PC-9 (cell line): ENCODE data around the gene TMEM238. TPM values are rescaled to one million over a fixed set of nuclear protein-coding genes. Genes with fewer than 3 reads are reported as not detected.

Experiments
- BruUV-seq: library from RNA; stranded (reverse); fragments of 400-500 nt; replicated peaks from 2 replicates; lab custom pipeline; 2021; lab: Mats Ljungman, UMichigan
- CTCF ChIA-PET: fragments of 300-600 bp; sonication (Branson Sonifier 250); formaldehyde crosslinking; loops from one replicate; lab custom pipeline; 2022; ENCODE audit warnings: antibody characterized with exemption; lab: Charles Lee
- POLR2A ChIA-PET: fragments of 300-600 bp; sonication (Branson Sonifier 250); formaldehyde crosslinking; loops from one replicate; lab custom pipeline; 2022; ENCODE audit warnings: antibody characterized with exemption; ENCODE audit not compliant: unreplicated experiment; lab: Charles Lee
- DNase-seq, 2 experiments: peaks; one replicate each; pipeline versions ENCODE4 v3.0.0 to v3.0.0-alpha.2; 2015 to 2022; ENCODE audit warnings: mixed read lengths in 1 of 2
- H2AFZ ChIP-seq: fragments of 200-600 bp; sonication (generic); 2 replicates; pipeline ENCODE4 v1.8.1; 2017; ENCODE audit warnings: antibody characterized with exemption
- H3F3A ChIP-seq: fragments of 200-600 bp; sonication (generic); 2 replicates; pipeline ENCODE4 v1.8.1; 2017; ENCODE audit warnings: antibody characterized with exemption, mild to moderate bottlenecking, low read depth; ENCODE audit not compliant: insufficient read depth
- H3K27ac ChIP-seq: fragments of 200-600 bp; sonication (generic); 2 replicates; pipeline ENCODE4 v1.6.1; 2016; ENCODE audit warnings: mixed run types
- H3K27me3 ChIP-seq: fragments of 200-600 bp; sonication (generic); 2 replicates; pipeline ENCODE4 v1.6.1; 2016; ENCODE audit warnings: low read depth, mixed run types; ENCODE audit not compliant: insufficient read depth
- H3K36me3 ChIP-seq: fragments of 200-600 bp; sonication (generic); 2 replicates; pipeline ENCODE4 v1.6.1; 2016; ENCODE audit warnings: low read depth, mixed run types
- H3K4me1 ChIP-seq: fragments of 200-600 bp; sonication (generic); replicated peaks from 2 replicates; pipeline ENCODE4 v1.6.1; 2016; ENCODE audit warnings: mixed run types; ENCODE audit not compliant: insufficient read depth
- H3K4me2 ChIP-seq: fragments of 200-600 bp; sonication (generic); 2 replicates; pipeline ENCODE4 v1.6.1; 2017; ENCODE audit warnings: mixed run types
- H3K4me3 ChIP-seq: fragments of 200-600 bp; sonication (generic); 2 replicates; pipeline ENCODE4 v1.6.1; 2016; ENCODE audit warnings: mixed run types
- H3K79me2 ChIP-seq: fragments of 200-600 bp; sonication (generic); 2 replicates; pipeline ENCODE4 v1.6.1; 2017; ENCODE audit warnings: low read depth, mixed run types
- H3K9me2 ChIP-seq: fragments of 200-600 bp; sonication (generic); 2 replicates; pipeline ENCODE4 v1.8.1; 2017; ENCODE audit warnings: mild to moderate bottlenecking; ENCODE audit not compliant: insufficient read depth
- H3K9me3 ChIP-seq: fragments of 200-600 bp; sonication (generic); 2 replicates; pipeline ENCODE4 v1.8.1; 2016; ENCODE audit warnings: low read depth; ENCODE audit not compliant: insufficient read depth
- H4K20me1 ChIP-seq: fragments of 200-600 bp; sonication (generic); 2 replicates; pipeline ENCODE4 v1.8.1; 2017; ENCODE audit not compliant: insufficient read depth
- CTCF ChIP-seq: fragments of 200-600 bp; sonication (generic); conservative IDR thresholded peaks from 2 replicates; pipeline ENCODE4 v1.6.1; 2017; ENCODE audit warnings: mixed run types, antibody characterized with exemption, mild to moderate bottlenecking, moderate library complexity
- EZH2 ChIP-seq: fragments of 200-600 bp; sonication (generic); IDR thresholded peaks from 2 replicates; pipeline ENCODE4 v1.8.0; 2017; ENCODE audit warnings: antibody characterized with exemption, low read depth
- intact Hi-C: fragments of 100-400 bp; cut with micrococcal nuclease; formaldehyde crosslinking; loops from one replicate; pipeline ENCODE4 v1.10.0; 2022; ENCODE audit not compliant: unreplicated experiment
- total RNA-seq: library from RNA; stranded (reverse); gene quantifications from 2 replicates; pipeline ENCODE4 v1.2.3, GENCODE V29; 2021

The TMEM238 gene
- total RNA-seq, 1 experiment from 2014 or later = 40.4 TPM

GRCh38 chr19:55389386-55390317 lies 5.6 kb upstream of the TMEM238 start:
- TF ChIP-seq EZH2 = no peak
- no peak for TF ChIP-seq CTCF

GRCh38 chr19:55387736-55388497 lies 3.8 kb upstream of the TMEM238 start:
- Histone ChIP-seq H3F3A (peaks cover 70% of the 10 kb centered on the region), H3K4me2 (peak overlapping the region; percentile 97), H3K36me3 (peaks cover 38% of the 10 kb centered on the region), H3K9me2 (no peaks in the 10 kb centered on the region), H3K4me1 (peaks cover 26% of the 10 kb centered on the region), H3K4me3 (peak overlapping the region; percentile 88), H4K20me1 (peaks cover 64% of the 10 kb centered on the region), H3K9me3 (no peaks in the 10 kb centered on the region), H3K27me3 (no peaks in the 10 kb centered on the region), H3K79me2 (peaks cover 59% of the 10 kb centered on the region), H2AFZ (no peak overlapping the region), H3K27ac (no peak overlapping the region; the same call in 1 of the 2 replicates)
- intact Hi-C loops = loop anchor here (10.0 kb wide), 1 partner anchor 223 kb away; the partner anchor contains the start of gene DNAAF3
- no peak for DNase-seq
- ChIA-PET CTCF (no interaction called here), POLR2A (interaction anchor here (0.7 to 1.2 kb wide), 2 partner anchors 88 to 129 kb away, joined by 6 to 8 read pairs; partner anchors contain the start of genes PPP6R1 and ZNF628)
- no peak for TF ChIP-seq EZH2
- no peak for TF ChIP-seq CTCF
- BruUV-seq = no TSS peak

More at GRCh38 chr19:55389386-55390317, 5.6 kb upstream of the TMEM238 start:
- H3K9me3 ChIP-seq = no peaks in the 10 kb centered on the region
- H3K9me2 ChIP-seq = no peaks in the 10 kb centered on the region
- no peaks in the 10 kb centered on the region for H3K27me3 ChIP-seq
- H3F3A ChIP-seq = peaks cover 84% of the 10 kb centered on the region
- no peak overlapping the region for H3K4me2 ChIP-seq
- peaks cover 38% of the 10 kb centered on the region for H3K36me3 ChIP-seq
- H3K27ac ChIP-seq = no peak overlapping the region
- DNase-seq = no peak
- peaks cover 23% of the 10 kb centered on the region for H3K4me1 ChIP-seq
- intact Hi-C loops = loop anchor here (10.0 kb wide), 1 partner anchor 225 kb away; the partner anchor contains the start of gene DNAAF3
- no TSS peak for BruUV-seq
- H3K79me2 ChIP-seq = peaks cover 49% of the 10 kb centered on the region
- POLR2A ChIA-PET = interaction anchor here (0.6 kb wide), 1 partner anchor 95 kb away, joined by 3 read pairs; no protein-coding TSS in a partner anchor
- peaks cover 64% of the 10 kb centered on the region for H4K20me1 ChIP-seq
- CTCF ChIA-PET = interaction anchor here (0.6 to 1.6 kb wide), 3 partner anchors 14 to 915 kb away, joined by 3 to 5 read pairs (median 4); partner anchors contain the start of gene NAT14
- no peak overlapping the region for H2AFZ ChIP-seq
- no peak overlapping the region for H3K4me3 ChIP-seq

- DNase-seq = no peak
- ChIA-PET POLR2A (interaction anchor here (0.7 to 0.8 kb wide), 2 partner anchors 12 to 35 kb away, joined by 4 read pairs; no protein-coding TSS in a partner anchor), CTCF (no interaction called here)
- no peaks in the 10 kb centered on the region for H3K9me2 ChIP-seq
- peak overlapping the region; percentile 97 for H3K4me2 ChIP-seq
- BruUV-seq = TSS peak; percentile 53
- no peak for TF ChIP-seq CTCF
- no peak for TF ChIP-seq EZH2
- H2AFZ ChIP-seq = no peak overlapping the region
- peaks cover 55% of the 10 kb centered on the region for H4K20me1 ChIP-seq
- peaks cover 38% of the 10 kb centered on the region for H3K36me3 ChIP-seq
- peaks cover 39% of the 10 kb centered on the region for H3K4me1 ChIP-seq
- H3K27ac ChIP-seq = peak overlapping the region; percentile 49
- no peaks in the 10 kb centered on the region for H3K9me3 ChIP-seq
- peaks cover 61% of the 10 kb centered on the region for H3F3A ChIP-seq
- no peaks in the 10 kb centered on the region for H3K27me3 ChIP-seq
- peaks cover 73% of the 10 kb centered on the region for H3K79me2 ChIP-seq
- peak overlapping the region; percentile 88 for H3K4me3 ChIP-seq
- intact Hi-C loops = loop anchor here (10.0 kb wide), 1 partner anchor 222 kb away; the partner anchor contains the start of gene DNAAF3
Measured at GRCh38 chr19:55386493-55386971, 2.4 kb upstream of the TMEM238 start.
